ENCODE measurements around the gene POPDC2.
"Not testable (repeated sequence)": the region's sequence is repeated elsewhere in the genome, so short reads cannot be mapped to it uniquely, and the experiment has no call there.

POPDC2 gene

GRCh38 chr3:119613201-119613600 is 47.2 kb downstream of the POPDC2 start:
- DNase-seq, result no peak

DNA sequence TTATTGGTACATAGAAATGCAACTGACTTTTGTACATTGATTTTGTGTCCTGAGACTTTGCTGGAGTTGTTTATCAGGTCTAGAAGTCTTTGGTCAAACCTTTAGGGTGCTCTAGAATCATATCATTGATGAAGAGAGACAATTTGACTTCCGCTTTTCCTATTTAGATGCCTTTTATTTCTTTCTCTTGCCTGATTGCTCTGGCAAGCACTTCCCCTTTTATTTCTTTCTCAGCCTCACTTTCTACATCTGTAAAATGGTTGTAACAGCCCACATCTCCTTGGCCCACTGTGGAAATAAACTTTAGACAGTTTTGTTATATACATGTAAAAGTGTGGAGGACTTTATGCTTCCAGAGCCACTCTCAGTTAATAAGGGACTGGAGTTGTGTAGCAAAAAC is 48.7 kb downstream of the POPDC2 start:
- no peak for DNase-seq

DNA sequence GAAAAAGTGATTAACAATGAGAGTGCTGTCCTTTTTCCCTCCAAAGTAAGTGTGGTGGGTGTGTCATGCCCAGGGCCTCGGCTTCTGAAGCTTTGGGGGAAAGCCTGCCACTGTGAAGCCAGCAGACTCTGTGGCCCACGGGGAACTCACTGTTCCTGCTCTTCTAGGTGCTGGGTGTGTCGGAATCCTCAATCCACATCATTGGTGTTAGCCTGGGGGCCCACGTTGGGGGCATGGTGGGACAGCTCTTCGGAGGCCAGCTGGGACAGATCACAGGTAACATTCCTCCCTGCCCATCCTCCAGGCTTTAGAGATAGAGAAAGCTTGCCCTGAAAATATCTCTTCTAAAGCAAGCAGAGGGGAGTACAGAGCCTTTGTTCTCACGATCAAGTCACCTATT is 51.1 kb downstream of the POPDC2 start:
- DNase-seq, result no peak

GRCh38 chr3:119608405-119609000 is 51.9 kb downstream of the POPDC2 start:
- no peak for DNase-seq

DNA sequence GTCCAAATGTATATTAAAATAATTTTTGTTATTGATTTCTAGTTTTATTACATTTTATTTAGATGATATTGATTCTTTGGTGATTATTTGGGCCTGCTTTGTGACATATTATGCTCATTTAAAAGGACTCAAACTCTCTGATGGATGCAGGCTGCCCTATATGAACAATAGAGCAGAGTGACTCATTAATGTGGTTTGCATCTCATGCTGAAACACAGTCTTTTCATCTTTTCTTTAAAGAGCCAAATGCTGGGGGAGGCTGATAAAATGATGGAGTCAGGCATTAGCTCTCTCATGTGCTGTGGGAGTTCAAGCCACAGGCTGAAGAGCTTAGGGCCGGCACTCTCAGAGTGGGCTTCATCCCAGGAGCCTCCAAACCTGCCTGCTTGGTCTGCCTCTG is 55.5 kb downstream of the POPDC2 start:
- peak; percentile 49 for DNase-seq

- DNase-seq, result no peak
Measured at GRCh38 chr3:119602676-119603075, 57.7 kb downstream of the POPDC2 start.

- no peak for DNase-seq
Measured at GRCh38 chr3:119601154-119601553, 59.2 kb downstream of the POPDC2 start.

- DNase-seq, result no peak
Measured at GRCh38 chr3:119600732-119601131, 59.7 kb downstream of the POPDC2 start.

GRCh38 chr3:119599558-119600174 is 60.7 kb downstream of the POPDC2 start:
- DNase-seq, result no peak

DNA sequence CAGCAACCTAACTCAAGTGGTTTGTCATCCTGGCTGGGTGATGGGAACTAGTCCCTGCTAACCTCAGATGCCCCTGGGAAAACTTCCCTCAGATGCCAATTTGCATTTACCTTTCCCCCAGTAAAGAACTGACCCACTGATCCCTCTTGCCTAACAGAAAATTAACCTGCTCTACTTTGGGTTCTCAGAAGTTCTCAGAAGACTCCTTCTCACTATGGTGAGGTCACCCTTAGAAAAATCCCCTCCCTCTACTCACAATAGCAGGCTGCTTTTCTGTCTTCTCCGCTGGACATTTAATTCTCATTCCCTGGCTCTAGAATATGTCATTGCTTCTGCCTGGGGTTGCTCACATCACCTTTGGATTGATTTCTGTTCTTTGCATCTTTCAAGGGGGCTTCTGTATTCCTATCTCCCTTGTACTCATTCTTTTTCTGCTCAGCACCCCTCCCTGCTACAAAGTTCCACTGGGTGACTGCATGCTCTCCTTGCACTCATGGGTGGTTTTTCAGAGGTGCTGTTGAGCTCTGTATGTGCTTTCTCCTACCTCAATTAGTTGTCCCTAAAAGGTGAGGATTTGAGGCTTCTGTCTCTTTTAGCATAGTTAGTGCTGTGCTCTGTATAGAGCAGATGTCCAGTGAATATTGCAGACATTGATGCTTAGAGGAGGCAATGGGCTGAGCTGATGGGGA is 61.8 kb downstream of the POPDC2 start:
- DNase-seq, result no peak

- DNase-seq, result no peak
Measured at GRCh38 chr3:119597548-119598288, 62.7 kb downstream of the POPDC2 start, which contains the start of gene PLA1A. TSS of gene PLA1A (plus strand) at chr3:119597885. CDS start at chr3:119597914, 29 bp downstream.

DNA sequence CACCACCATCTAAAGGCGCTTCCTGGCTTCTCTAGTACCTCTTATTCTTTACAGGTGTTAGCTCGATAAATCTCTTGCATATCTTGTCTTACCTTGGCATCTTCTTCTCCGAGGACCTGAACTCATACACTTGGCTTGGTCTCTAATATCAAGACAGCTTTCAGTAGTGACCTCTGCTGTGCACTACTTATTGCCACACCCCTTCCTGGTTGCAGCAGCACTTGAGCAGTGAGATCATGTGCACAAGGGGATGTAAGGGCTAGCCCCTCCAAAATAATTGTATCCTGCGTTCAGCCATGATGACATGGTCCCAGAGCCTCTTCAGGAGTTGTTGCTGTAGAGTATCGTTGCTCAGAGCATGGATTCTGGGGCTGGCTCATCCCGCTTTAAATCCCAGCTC is 64.0 kb downstream of the POPDC2 start:
- no peak for DNase-seq

- DNase-seq, result no peak
Measured at GRCh38 chr3:119595639-119596334, 64.6 kb downstream of the POPDC2 start.

GRCh38 chr3:119594929-119595328 is 65.5 kb downstream of the POPDC2 start:
- DNase-seq, result not testable (repeated sequence)

- no peak for DNase-seq
Measured at GRCh38 chr3:119594066-119594465, 66.3 kb downstream of the POPDC2 start.

DNA sequence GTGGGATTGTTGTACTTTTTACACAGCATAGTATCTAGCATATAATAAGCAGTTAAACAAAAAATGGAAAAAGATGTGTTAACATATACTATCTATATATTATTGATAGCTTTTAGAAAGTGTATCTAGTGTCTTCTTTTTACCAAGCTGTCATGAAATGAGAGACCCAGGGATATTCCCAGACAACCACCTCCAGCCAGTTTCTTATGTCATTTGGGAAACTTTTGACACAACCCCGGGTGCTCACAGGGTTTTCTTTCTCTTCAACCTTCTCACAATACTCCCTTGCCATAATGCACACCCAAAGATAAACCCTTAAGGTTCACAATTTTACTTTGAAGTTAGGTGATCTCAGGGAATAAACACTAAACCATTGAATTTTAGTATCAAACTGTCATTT is 67.5 kb downstream of the POPDC2 start:
- DNase-seq, result no peak
